Measurements from ENCODE around the gene TTLL6.

GRCh38 chr17:48787828-48788227 is 29.2 kb downstream of the TTLL6 start:
- TF ChIP-seq CTCF (IDR thresholded peaks at IDR 0.05): no peak
- no peak for TF ChIP-seq POLR2A (IDR thresholded peaks at IDR 0.05)

Data from testis (tissue), 2 donors.